Measurements from ENCODE around the gene FADS2. TPM values are rescaled to one million over a fixed set of nuclear protein-coding genes. Genes with fewer than 3 reads are reported as not detected.

Gene FADS2
- total and polyA plus RNA-seq, 9 of the 15 experiments (the other 6 are each of a cell fraction or from before 2014, with no cell fraction given), result 2.9 to 42.8 (median 16.2) TPM

DNA sequence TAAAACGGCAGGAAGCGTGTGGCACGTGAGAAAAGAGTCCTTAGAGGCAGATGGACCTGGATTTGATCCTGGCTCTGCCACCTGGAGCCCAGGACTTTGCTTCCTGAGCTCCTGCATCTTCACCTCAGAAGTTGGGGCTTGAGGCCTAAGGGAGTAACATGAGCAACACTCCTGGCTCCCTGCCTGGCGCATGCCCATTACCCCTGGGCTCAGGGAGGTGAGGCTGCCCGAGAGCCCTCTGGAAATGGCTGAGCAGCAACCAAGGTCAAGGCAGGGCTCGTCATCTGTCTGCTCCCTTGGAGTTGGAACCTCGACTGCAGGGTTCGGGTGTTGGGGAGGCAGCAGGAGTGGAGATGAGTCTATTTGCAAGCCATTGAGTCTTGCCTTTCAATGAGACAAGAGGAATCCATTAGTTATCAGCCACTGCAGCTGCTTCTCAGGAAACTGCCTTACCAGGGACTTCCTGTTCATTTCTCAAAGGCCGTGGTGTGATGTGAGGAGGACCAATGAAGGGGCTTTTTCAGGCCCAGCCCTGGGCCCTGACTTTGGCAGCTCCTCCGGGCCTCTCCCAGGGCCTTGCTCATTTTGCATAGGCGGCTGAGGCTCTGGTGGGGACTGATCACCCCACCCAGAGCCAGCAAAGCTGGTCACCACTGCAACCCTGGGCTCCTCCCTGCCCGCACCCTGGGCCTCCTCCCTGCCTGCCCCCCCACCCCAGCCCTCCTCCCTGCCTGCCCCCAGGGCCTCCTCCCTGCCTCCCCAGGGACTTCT, 6.4 kb downstream of the FADS2 start (continued):
- TF ChIP-seq TOE1 (IDR thresholded peaks at IDR 0.05; ENCODE audit: borderline replicate concordance), result 0 out of 2 replicates have a peak, but pooled peaks have one; percentile 18
- TF ChIP-seq TOE1 (CRISPR knock-in tag; IDR thresholded peaks at IDR 0.05; ENCODE audit: borderline replicate concordance, low read depth), result no peak
- peak; percentile 70; the same call in 1 of the 2 replicates for TF ChIP-seq L3MBTL2 (IDR thresholded peaks at IDR 0.05)
- TF ChIP-seq, protein P1, sequence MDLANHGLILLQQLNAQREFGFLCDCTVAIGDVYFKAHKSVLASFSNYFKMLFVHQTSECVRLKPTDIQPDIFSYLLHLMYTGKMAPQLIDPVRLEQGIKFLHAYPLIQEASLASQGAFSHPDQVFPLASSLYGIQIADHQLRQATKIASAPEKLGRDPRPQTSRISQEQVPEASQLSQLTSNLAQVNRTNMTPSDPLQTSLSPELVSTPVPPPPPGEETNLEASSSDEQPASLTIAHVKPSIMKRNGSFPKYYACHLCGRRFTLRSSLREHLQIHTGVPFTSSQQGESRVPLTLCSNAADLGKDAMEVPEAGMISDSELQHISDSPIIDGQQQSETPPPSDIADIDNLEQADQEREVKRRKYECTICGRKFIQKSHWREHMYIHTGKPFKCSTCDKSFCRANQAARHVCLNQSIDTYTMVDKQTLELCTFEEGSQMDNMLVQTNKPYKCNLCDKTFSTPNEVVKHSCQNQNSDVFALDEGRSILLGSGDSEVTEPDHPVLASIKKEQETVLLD (IDR thresholded peaks at IDR 0.05), result peak; percentile 57; the same call in 1 of the 2 replicates
- TF ChIP-seq DMBX1 (CRISPR knock-in tag; IDR thresholded peaks at IDR 0.05; ENCODE audit: borderline replicate concordance), result peak; percentile 85
- TF ChIP-seq, protein P2, sequence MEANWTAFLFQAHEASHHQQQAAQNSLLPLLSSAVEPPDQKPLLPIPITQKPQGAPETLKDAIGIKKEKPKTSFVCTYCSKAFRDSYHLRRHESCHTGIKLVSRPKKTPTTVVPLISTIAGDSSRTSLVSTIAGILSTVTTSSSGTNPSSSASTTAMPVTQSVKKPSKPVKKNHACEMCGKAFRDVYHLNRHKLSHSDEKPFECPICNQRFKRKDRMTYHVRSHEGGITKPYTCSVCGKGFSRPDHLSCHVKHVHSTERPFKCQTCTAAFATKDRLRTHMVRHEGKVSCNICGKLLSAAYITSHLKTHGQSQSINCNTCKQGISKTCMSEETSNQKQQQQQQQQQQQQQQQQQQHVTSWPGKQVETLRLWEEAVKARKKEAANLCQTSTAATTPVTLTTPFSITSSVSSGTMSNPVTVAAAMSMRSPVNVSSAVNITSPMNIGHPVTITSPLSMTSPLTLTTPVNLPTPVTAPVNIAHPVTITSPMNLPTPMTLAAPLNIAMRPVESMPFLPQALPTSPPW (CRISPR knock-in tag; IDR thresholded peaks at IDR 0.05), result peak; percentile 97
- TF ChIP-seq, protein P3, sequence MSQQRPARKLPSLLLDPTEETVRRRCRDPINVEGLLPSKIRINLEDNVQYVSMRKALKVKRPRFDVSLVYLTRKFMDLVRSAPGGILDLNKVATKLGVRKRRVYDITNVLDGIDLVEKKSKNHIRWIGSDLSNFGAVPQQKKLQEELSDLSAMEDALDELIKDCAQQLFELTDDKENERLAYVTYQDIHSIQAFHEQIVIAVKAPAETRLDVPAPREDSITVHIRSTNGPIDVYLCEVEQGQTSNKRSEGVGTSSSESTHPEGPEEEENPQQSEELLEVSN (IDR thresholded peaks at IDR 0.05; ENCODE audit: borderline replicate concordance in 1 of 2, extremely low read depth in 1 of 2, insufficient read depth in 1 of 2, insufficient read length in 1 of 2, low read depth in 1 of 2, low read length in 1 of 2, poor library complexity in 1 of 2, severe bottlenecking in 1 of 2), result peak; percentile 9 to 29
- TF ChIP-seq HDGF (IDR thresholded peaks at IDR 0.05), result peak; percentile 66; the same call in 1 of the 2 replicates
- TF ChIP-seq CXXC5 (CRISPR knock-in tag; IDR thresholded peaks at IDR 0.05), result peak; percentile 41
- TF ChIP-seq, protein P4, sequence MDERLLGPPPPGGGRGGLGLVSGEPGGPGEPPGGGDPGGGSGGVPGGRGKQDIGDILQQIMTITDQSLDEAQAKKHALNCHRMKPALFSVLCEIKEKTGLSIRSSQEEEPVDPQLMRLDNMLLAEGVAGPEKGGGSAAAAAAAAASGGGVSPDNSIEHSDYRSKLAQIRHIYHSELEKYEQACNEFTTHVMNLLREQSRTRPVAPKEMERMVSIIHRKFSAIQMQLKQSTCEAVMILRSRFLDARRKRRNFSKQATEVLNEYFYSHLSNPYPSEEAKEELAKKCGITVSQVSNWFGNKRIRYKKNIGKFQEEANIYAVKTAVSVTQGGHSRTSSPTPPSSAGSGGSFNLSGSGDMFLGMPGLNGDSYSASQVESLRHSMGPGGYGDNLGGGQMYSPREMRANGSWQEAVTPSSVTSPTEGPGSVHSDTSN (CRISPR knock-in tag; IDR thresholded peaks at IDR 0.05; ENCODE audit: low read depth), result no peak
- TF ChIP-seq, protein P4 (tag; conservative IDR thresholded peaks at IDR 0.05; ENCODE audit: low read depth), result peak; percentile 48; the same call in 1 of the 2 replicates
- TF ChIP-seq, protein P5, sequence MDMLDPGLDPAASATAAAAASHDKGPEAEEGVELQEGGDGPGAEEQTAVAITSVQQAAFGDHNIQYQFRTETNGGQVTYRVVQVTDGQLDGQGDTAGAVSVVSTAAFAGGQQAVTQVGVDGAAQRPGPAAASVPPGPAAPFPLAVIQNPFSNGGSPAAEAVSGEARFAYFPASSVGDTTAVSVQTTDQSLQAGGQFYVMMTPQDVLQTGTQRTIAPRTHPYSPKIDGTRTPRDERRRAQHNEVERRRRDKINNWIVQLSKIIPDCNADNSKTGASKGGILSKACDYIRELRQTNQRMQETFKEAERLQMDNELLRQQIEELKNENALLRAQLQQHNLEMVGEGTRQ (CRISPR knock-in tag; IDR thresholded peaks at IDR 0.05), result no peak
- peak; percentile 56; the same call in 1 of the 2 replicates for TF ChIP-seq HEY1 (CRISPR knock-in tag; IDR thresholded peaks at IDR 0.05; ENCODE audit: borderline replicate concordance)
- peak; percentile 95 for TF ChIP-seq EP300 (IDR thresholded peaks at IDR 0.05; ENCODE audit: low read length)
- TF ChIP-seq, protein P6, sequence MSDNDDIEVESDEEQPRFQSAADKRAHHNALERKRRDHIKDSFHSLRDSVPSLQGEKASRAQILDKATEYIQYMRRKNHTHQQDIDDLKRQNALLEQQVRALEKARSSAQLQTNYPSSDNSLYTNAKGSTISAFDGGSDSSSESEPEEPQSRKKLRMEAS (CRISPR knock-in tag; IDR thresholded peaks at IDR 0.05), result peak; percentile 75
- peak in 1 of 2 experiments; percentile 25; a peak in 1 of 4 replicates for TF ChIP-seq TEAD1 (CRISPR knock-in tag; IDR thresholded peaks at IDR 0.05)
- 0 out of 2 replicates have a peak, but pooled peaks have one; percentile 21 for TF ChIP-seq LCOR (CRISPR knock-in tag; IDR thresholded peaks at IDR 0.05)
- no peak for TF ChIP-seq ZNF384 (IDR thresholded peaks at IDR 0.05; ENCODE audit: low read depth, low read length)
- peak; percentile 54; the same call in 1 of the 2 replicates for TF ChIP-seq ELF2 (CRISPR knock-in tag; IDR thresholded peaks at IDR 0.05)
